Activated T-helper 9 cell treated with anti-CD3 and anti-CD28 coated beads, Interleukin-2, amount 50 U/mL, for 16 hours (primary cell): Measurements from ENCODE around the gene CNTN5.
"Not testable (repeated sequence)": the region's sequence is repeated elsewhere in the genome, so short reads cannot be mapped to it uniquely, and the experiment has no call there.

Experiments
- DNase-seq: peaks from one replicate; pipeline ENCODE4 v3.0.0-alpha.2; 2020; ENCODE audit warnings: low read depth

CNTN5 gene

GRCh38 chr11:99275521-99275920 is 254.8 kb downstream of the CNTN5 start:
- no peak for DNase-seq

GRCh38 chr11:99277281-99277680 is 256.5 kb downstream of the CNTN5 start:
- DNase-seq: no peak

- no peak for DNase-seq
Measured at GRCh38 chr11:99279266-99279665, 258.5 kb downstream of the CNTN5 start.

- DNase-seq: no peak
Measured at GRCh38 chr11:99281331-99281730, 260.6 kb downstream of the CNTN5 start.

GRCh38 chr11:99297925-99298324 is 277.2 kb downstream of the CNTN5 start:
- DNase-seq: not testable (repeated sequence)

GRCh38 chr11:99307510-99308088 is 286.9 kb downstream of the CNTN5 start:
- DNase-seq: no peak

- no peak for DNase-seq
Measured at GRCh38 chr11:99311870-99312269, 291.1 kb downstream of the CNTN5 start.

GRCh38 chr11:99316776-99317520 is 296.2 kb downstream of the CNTN5 start:
- DNase-seq: no peak

- DNase-seq: no peak
Measured at GRCh38 chr11:99320769-99321290, 300.1 kb downstream of the CNTN5 start.

- no peak for DNase-seq
Measured at GRCh38 chr11:99325847-99326246, 305.1 kb downstream of the CNTN5 start.

GRCh38 chr11:99327066-99327465 is 306.3 kb downstream of the CNTN5 start:
- no peak for DNase-seq

GRCh38 chr11:99327527-99327926 is 306.8 kb downstream of the CNTN5 start:
- no peak for DNase-seq

- no peak for DNase-seq
Measured at GRCh38 chr11:99333621-99334020, 312.9 kb downstream of the CNTN5 start.

- DNase-seq: no peak
Measured at GRCh38 chr11:99343117-99343516, 322.4 kb downstream of the CNTN5 start.

- DNase-seq: no peak
Measured at GRCh38 chr11:99349151-99349673, 328.5 kb downstream of the CNTN5 start.

GRCh38 chr11:99351624-99352023 is 330.9 kb downstream of the CNTN5 start:
- no peak for DNase-seq

GRCh38 chr11:99352642-99353041 is 331.9 kb downstream of the CNTN5 start:
- no peak for DNase-seq

GRCh38 chr11:99366546-99366945 is 345.8 kb downstream of the CNTN5 start:
- DNase-seq: no peak

- no peak for DNase-seq
Measured at GRCh38 chr11:99368583-99368982, 347.8 kb downstream of the CNTN5 start.

GRCh38 chr11:99370549-99371216 is 349.9 kb downstream of the CNTN5 start:
- DNase-seq: no peak

GRCh38 chr11:99371257-99371656 is 350.5 kb downstream of the CNTN5 start:
- DNase-seq: no peak

- no peak for DNase-seq
Measured at GRCh38 chr11:99376463-99376862, 355.7 kb downstream of the CNTN5 start.
